Epithelial cell of esophagus (primary cell): ENCODE measurements around the gene SENP8.

Experiments used
- DNase-seq: peaks from one replicate; pipeline ENCODE4 v3.0.0; 2010; ENCODE audit warnings: low read depth
- H3K4me3 ChIP-seq: 2 replicates; pipeline ENCODE4 v1.5.1; 2011; ENCODE audit warnings: mild to moderate bottlenecking, low read length, control low read depth
- TF ChIP-seq, protein P1 (sequence below): IDR thresholded peaks from 2 replicates; pipeline ENCODE4 v1.5.1; 2011; ENCODE audit warnings: low read depth, mild to moderate bottlenecking, low read length, control low read depth, inconsistent platforms; ENCODE audit not compliant: insufficient read depth; ENCODE audit errors: missing control alignments

The SENP8 gene

DNA sequence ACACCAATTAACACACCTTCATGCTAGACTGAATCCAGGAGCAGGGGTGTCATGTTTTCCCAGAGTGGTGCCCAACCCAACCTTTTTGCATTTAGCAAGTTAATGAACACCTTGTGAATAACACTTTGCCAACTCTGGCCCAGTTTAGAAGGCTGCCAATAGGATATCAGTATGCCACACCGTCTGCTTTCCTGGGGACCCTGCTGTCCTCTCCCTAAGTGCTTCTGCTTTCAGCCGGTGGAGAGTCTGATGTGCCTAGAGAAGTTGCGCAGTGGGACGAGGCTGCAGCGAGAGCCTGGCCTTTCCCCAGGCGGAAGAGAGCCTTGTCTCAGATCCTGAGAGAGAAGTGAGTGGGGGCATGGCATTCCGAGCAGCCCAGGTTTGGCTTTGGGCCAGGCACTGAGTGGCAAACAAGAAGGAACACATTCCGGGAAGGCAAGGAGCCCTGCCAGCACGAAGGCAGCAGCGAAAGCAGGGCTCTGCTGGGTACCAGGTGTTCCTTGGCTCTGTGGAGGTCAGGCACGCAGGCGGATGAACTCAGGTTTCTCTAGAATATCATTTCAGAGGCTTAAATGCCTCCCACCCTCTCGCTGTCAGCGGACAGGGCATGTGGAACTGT is 36.9 kb downstream of the SENP8 start:
- TF ChIP-seq, protein P1, sequence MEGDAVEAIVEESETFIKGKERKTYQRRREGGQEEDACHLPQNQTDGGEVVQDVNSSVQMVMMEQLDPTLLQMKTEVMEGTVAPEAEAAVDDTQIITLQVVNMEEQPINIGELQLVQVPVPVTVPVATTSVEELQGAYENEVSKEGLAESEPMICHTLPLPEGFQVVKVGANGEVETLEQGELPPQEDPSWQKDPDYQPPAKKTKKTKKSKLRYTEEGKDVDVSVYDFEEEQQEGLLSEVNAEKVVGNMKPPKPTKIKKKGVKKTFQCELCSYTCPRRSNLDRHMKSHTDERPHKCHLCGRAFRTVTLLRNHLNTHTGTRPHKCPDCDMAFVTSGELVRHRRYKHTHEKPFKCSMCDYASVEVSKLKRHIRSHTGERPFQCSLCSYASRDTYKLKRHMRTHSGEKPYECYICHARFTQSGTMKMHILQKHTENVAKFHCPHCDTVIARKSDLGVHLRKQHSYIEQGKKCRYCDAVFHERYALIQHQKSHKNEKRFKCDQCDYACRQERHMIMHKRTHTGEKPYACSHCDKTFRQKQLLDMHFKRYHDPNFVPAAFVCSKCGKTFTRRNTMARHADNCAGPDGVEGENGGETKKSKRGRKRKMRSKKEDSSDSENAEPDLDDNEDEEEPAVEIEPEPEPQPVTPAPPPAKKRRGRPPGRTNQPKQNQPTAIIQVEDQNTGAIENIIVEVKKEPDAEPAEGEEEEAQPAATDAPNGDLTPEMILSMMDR = no peak
- peak; percentile 91 for DNase-seq
- H3K4me3 ChIP-seq = peak overlapping the region; percentile 50

DNA sequence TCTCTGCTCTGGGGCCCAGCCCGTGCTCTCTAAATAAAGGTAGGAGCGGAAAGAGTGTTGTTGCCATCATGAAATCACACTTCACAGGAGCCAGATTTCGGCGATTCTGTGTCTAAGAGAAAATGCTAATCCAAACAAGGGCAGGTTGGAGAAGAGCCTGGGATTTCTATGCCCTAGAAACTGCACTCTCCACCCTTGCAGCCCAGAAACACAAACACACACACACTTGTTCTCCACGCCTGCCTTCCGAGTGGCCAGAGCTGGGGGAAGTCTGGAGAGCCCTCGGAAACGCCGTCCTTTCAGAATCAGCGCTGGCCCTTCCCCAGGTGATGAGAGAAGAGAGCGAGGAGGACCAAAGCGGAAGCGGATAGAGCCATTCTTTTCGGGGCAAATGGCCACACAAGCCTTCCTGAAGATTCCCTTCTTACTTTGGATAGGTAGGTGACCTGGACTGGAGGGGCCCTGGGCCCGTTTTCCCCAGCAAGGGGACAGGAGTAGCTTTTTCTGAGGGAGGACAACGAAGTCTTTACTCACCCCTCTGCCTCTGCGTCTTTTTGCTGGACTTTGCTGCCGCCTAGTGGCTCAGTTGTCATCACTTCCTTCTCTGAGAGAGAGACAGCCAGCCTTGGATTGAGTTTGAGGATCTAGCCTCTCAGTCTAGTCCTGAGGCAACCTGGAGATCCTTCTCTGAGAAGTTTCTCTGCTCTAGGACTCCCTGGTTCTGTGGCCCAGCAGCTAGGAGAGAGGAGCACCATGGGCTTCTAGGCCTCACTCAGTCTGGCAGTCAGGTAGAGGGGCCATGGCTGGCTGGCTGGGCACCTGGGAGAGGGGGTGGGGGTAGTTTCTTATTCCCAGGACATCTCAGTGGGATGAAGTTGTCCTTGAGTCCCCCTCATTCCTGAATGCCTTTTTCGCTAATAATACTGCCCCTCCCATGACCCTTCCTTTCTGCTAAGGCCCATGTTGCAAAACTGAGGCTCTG is 37.7 kb downstream of the SENP8 start:
- peak; percentile 84 for DNase-seq
- TF ChIP-seq, protein P1 = peak; percentile 91
- peak overlapping the region; percentile 50 for H3K4me3 ChIP-seq

DNA sequence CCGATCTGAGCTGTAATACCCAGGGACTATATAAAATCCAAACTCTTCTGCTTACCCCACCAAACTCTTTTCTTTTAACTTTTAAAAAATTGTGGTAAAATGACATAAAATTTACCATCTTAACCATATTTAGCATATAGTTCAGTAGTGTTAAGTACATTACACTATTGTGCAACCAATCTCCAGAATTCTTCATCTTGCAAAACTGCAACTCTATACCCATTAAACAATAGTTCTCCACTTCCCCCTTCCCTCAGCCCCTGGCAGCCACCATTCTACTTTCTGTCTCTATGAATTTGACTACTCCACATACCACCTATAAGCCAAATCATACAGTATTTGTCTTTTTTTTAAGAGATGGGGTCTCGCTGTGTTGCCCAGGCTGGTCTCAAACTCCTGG is 38.7 kb downstream of the SENP8 start:
- no peak for DNase-seq
- TF ChIP-seq, protein P1 = no peak
- H3K4me3 ChIP-seq = no peak overlapping the region

DNA sequence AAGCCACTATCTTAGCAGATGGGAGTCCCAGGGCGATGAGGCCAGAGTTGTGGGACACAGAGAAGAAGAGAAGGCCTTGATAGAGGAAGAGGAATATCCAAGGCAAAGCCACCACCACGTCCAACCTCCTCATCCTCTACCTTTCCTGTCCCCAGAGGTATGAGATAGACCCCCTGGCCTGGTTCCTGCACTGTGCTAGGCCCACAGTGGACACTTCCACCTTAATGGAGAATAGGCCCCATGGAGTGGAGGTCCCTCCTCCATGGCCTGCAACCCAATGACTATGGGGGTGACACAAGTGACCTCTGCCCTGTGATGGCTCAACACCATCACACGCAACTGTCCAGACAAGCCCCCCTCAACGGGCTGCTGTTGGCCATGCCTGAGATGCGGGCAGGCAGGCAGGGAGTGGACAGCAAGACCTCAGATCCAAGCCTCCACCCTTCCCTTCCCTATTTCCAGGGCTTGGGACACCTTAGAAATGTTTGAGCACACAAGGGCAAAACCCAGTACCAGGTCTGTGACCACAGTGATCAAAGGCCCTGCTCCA is 42.6 kb downstream of the SENP8 start:
- TF ChIP-seq, protein P1 = no peak
- H3K4me3 ChIP-seq = no peak overlapping the region
- DNase-seq = no peak

DNA sequence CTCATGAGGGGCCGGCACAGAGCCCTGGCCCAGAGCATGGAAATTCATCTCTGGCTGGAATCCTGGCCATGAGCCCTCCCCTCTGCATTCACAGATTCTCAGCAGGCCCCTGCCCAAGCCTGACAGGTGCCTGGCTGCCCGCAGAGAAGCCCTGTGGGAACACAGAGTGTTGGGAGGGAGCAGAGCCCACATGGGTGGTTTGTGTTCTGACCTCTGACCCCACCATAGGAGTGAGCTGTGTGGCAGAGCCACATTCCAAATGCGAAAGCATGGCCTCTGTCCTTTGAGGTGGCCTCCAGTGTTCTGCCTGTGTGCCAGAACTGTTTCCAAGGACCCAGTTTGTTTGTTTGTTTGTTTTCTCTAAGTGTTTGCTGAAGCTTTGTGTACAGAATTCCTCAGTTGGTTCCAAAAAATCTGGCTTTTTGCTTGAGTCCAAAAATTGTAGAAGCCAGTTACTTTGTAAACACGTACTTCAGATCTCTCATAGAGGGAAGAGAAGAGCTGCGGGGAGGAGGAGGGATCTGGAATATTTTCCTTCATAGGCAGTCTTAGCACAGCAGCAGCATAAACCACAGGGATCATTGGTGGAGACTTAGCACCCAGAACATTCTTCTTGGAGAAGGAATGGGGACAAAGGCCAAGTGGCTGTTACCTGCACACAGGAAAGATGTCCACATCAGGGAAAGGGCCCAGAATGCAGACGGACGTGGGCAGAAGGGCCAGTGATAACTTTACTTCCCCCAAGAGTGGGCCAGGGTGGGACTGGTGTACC is 43.3 kb downstream of the SENP8 start:
- DNase-seq = no peak
- no peak overlapping the region for H3K4me3 ChIP-seq
- TF ChIP-seq, protein P1 = no peak

DNA sequence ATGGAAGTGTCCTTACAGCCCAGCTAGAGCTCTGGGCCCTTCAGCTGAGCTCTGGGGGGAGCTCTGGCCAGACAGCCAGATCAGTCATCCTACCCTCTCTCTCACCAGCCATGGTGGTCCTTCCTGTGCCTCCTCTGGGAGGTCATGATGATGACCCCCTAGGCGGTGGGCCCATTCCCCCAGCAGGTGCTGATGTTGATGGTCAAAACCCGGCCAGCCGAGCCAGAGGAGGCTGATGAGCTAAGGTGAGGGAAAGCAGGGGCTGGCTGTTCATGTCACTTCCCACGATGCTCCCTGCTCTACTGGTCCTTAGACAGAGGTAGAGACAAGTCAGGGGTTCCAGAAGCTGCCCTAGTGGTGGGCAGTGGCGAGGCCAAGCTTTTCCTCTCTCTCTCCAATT is 44.4 kb downstream of the SENP8 start:
- DNase-seq = no peak
- H3K4me3 ChIP-seq = no peak overlapping the region
- TF ChIP-seq, protein P1 = no peak
